ENCODE results near the gene CLEC19A. TPM values are rescaled to one million over a fixed set of nuclear protein-coding genes. Genes with fewer than 3 reads are reported as not detected.

Gene CLEC19A
- total RNA-seq, 2 donors from 2014 or later, result not detected

GRCh38 chr16:19359556-19359955, 74.0 kb downstream of the CLEC19A start:
- H3K27me3 ChIP-seq (replicated peaks; ENCODE audit: insufficient read depth), result no peaks in the 10 kb centered on the region
- DNase-seq (ENCODE audit: low spot score), result no peak
- no peaks in the 10 kb centered on the region for H3K9me3 ChIP-seq
- no peak overlapping the region for H3K4me3 ChIP-seq
- H3K4me1 ChIP-seq (ENCODE audit: control insufficient read depth in 1 of 2, low read depth in 2 of 2), result no peaks in the 10 kb centered on the region
- H3K27ac ChIP-seq, result no peak overlapping the region
- ATAC-seq (ENCODE audit: insufficient number of reproducible peaks, low FRiP score, low read depth), result no peak
- no peak for TF ChIP-seq CTCF (IDR thresholded peaks at IDR 0.05)
- no peaks in the 10 kb centered on the region for H3K36me3 ChIP-seq

Other genes starting within 250 kb of the CLEC19A start
- gene COQ7, start 218.1 kb upstream of the CLEC19A start, total RNA-seq, result 10 to 100 TPM; 15.4 to 18.3 TPM
- gene ITPRIPL2, start 171.8 kb upstream of the CLEC19A start, total RNA-seq, result 100 to 1,000 TPM; 113 to 118 TPM
- 1 to 10 TPM; 1.8 to 1.9 TPM for gene SYT17, start 117.5 kb upstream of the CLEC19A start, total RNA-seq
- under 1 TPM in 1 of 2 donors, not detected in 1; 0.71 TPM for gene TMC5, start 132.2 kb downstream of the CLEC19A start, total RNA-seq
- gene GDE1, start 236.4 kb downstream of the CLEC19A start, total RNA-seq, result 10 to 100 TPM; 47.8 to 49.7 TPM
- 10 to 100 TPM; 20.4 to 30.7 TPM for gene CCP110, start 238.2 kb downstream of the CLEC19A start, total RNA-seq